ENCODE results near the gene PTPRK. TPM values are rescaled to one million over a fixed set of nuclear protein-coding genes. Genes with fewer than 3 reads are reported as not detected.

PTPRK gene
- polyA plus RNA-seq, 1 donor (not counting 4 experiments of a cell fraction or from before 2014, with no cell fraction given), result 52.7 TPM

- no peak for DNase-seq (ENCODE audit: low read depth, low spot score)
- Histone ChIP-seq H4K20me1 (ENCODE audit: control insufficient read depth, extremely low read depth, insufficient read depth, low read length) (no peaks in the 10 kb centered on the region), H3K79me2 (ENCODE audit: control insufficient read depth, insufficient read depth, low read length) (peaks cover 88% of the 10 kb centered on the region), H3K4me2 (ENCODE audit: control insufficient read depth, extremely low read depth, insufficient read depth, low read depth, low read length) (no peak overlapping the region), H3K4me3 (ENCODE audit: control insufficient read depth in 2 of 3, extremely low read depth in 1 of 3, insufficient read depth in 2 of 3, low read depth in 1 of 3, low read length in 3 of 3) (no peak overlapping the region), H3K9me3 (ENCODE audit: control insufficient read depth, low read depth, low read length) (no peaks in the 10 kb centered on the region), H3K36me3 (ENCODE audit: control insufficient read depth in 2 of 2, extremely low read depth in 1 of 2, insufficient read depth in 2 of 2, low read length in 2 of 2) (no peaks in the 10 kb centered on the region), H3K9ac (ENCODE audit: control insufficient read depth, extremely low read depth, insufficient read depth, low read length) (no peak overlapping the region), H3K27ac (ENCODE audit: control insufficient read depth, insufficient read depth, low read length) (no peak overlapping the region), H3K27me3 (ENCODE audit: control insufficient read depth, extremely low read depth, insufficient read depth, low read length) (no peaks in the 10 kb centered on the region), H2AFZ (ENCODE audit: control insufficient read depth, low read length) (no peak overlapping the region), H3K4me1 (ENCODE audit: control insufficient read depth, extremely low read depth, insufficient read depth, low read length) (peaks cover 24% of the 10 kb centered on the region), H3K9me1 (ENCODE audit: control insufficient read depth, extremely low read depth, insufficient read depth, low read length) (no peaks in the 10 kb centered on the region)
- no peak for TF ChIP-seq EZH2 (IDR thresholded peaks at IDR 0.05; ENCODE audit: low read length)
- TF ChIP-seq, protein P1, sequence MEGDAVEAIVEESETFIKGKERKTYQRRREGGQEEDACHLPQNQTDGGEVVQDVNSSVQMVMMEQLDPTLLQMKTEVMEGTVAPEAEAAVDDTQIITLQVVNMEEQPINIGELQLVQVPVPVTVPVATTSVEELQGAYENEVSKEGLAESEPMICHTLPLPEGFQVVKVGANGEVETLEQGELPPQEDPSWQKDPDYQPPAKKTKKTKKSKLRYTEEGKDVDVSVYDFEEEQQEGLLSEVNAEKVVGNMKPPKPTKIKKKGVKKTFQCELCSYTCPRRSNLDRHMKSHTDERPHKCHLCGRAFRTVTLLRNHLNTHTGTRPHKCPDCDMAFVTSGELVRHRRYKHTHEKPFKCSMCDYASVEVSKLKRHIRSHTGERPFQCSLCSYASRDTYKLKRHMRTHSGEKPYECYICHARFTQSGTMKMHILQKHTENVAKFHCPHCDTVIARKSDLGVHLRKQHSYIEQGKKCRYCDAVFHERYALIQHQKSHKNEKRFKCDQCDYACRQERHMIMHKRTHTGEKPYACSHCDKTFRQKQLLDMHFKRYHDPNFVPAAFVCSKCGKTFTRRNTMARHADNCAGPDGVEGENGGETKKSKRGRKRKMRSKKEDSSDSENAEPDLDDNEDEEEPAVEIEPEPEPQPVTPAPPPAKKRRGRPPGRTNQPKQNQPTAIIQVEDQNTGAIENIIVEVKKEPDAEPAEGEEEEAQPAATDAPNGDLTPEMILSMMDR (optimal IDR thresholded peaks at IDR 0.05 in 1 of 3, IDR thresholded peaks at IDR 0.05 in 1 of 3, conservative IDR thresholded peaks at IDR 0.05 in 1 of 3; ENCODE audit: extremely low read depth in 1 of 3, insufficient read depth in 2 of 3, low read length in 3 of 3), result no peak
- dilution Hi-C loops (cut with MboI; ENCODE audit: extremely low pct_ligation_motif_present, low sequenced_read_pairs), result no loop called here
- FAIRE-seq, result no peak
Observed at GRCh38 chr6:128471907-128472306, 48.5 kb downstream of the PTPRK start.

DNA sequence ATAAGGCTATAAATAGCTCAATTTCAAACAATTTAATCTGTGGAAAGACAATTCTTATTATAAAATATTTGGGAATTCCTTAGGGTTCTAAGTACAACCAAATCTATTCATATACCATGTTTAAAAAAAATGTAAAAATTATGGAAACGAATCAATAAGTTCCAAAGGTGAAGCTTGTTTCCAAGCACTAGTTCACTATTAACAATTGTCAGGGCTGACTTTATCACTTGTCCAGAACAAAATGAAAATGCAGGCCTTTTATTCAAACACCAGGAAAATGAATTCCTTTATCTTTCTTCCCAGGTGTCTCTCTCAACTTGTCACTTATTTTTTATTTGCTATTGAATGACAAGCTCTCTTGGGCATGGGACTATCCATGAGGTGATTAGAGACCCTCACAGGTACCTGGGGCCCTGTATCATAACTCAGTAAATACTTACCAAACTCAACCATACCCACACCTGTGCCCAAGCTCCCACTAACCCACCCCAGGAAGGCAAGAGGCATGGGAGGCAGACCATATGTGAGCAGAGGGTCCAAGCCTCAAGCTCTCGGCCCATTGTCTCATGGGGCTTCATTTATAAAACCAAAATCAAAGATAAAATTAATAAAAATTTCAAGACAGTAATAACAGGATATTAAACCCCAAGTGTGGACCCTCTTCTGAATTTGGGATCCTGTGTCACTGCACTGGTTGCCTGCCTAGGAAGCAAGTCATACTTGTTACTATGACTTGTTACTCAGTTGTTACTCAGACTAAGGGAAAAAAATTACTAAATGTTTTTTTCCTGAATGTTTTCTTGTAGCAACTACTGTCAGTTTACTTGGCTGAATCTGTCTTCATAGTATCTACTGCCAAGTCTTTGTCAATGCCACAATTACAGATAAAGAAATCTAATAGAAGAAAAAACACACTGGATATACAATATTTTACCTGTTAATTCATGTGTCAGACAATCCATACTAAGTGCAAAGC is 54.7 kb downstream of the PTPRK start:
- no peak for DNase-seq (ENCODE audit: low read depth, low spot score)
- dilution Hi-C loops (cut with MboI; ENCODE audit: extremely low pct_ligation_motif_present, low sequenced_read_pairs), result no loop called here
- Histone ChIP-seq H3K79me2 (ENCODE audit: control insufficient read depth, insufficient read depth, low read length) (peaks cover 65% of the 10 kb centered on the region), H3K9ac (ENCODE audit: control insufficient read depth, extremely low read depth, insufficient read depth, low read length) (no peak overlapping the region), H3K9me1 (ENCODE audit: control insufficient read depth, extremely low read depth, insufficient read depth, low read length) (no peaks in the 10 kb centered on the region), H3K36me3 (ENCODE audit: control insufficient read depth in 2 of 2, extremely low read depth in 1 of 2, insufficient read depth in 2 of 2, low read length in 2 of 2) (no peaks in the 10 kb centered on the region), H3K27ac (ENCODE audit: control insufficient read depth, insufficient read depth, low read length) (no peak overlapping the region), H4K20me1 (ENCODE audit: control insufficient read depth, extremely low read depth, insufficient read depth, low read length) (no peaks in the 10 kb centered on the region), H3K4me3 (ENCODE audit: control insufficient read depth in 2 of 3, extremely low read depth in 1 of 3, insufficient read depth in 2 of 3, low read depth in 1 of 3, low read length in 3 of 3) (no peak overlapping the region), H3K4me2 (ENCODE audit: control insufficient read depth, extremely low read depth, insufficient read depth, low read depth, low read length) (no peak overlapping the region), H3K27me3 (ENCODE audit: control insufficient read depth, extremely low read depth, insufficient read depth, low read length) (no peaks in the 10 kb centered on the region), H3K9me3 (ENCODE audit: control insufficient read depth, low read depth, low read length) (no peaks in the 10 kb centered on the region), H3K4me1 (ENCODE audit: control insufficient read depth, extremely low read depth, insufficient read depth, low read length) (peaks cover 6% of the 10 kb centered on the region), H2AFZ (ENCODE audit: control insufficient read depth, low read length) (no peak overlapping the region)
- FAIRE-seq, result no peak
- no peak for TF ChIP-seq EZH2 (IDR thresholded peaks at IDR 0.05; ENCODE audit: low read length)
- TF ChIP-seq, protein P1 (optimal IDR thresholded peaks at IDR 0.05 in 1 of 3, IDR thresholded peaks at IDR 0.05 in 1 of 3, conservative IDR thresholded peaks at IDR 0.05 in 1 of 3; ENCODE audit: extremely low read depth in 1 of 3, insufficient read depth in 2 of 3, low read length in 3 of 3), result no peak

Data from keratinocyte (primary cell).